ENCODE measurements around the gene HNRNPA1. TPM values are rescaled to one million over a fixed set of nuclear protein-coding genes. Genes with fewer than 3 reads are reported as not detected.

HNRNPA1 gene
- total and polyA plus RNA-seq, 9 of the 15 experiments (the other 6 are each of a cell fraction or from before 2014, with no cell fraction given): 1,166 to 2,703 (median 1,815) TPM

DNA sequence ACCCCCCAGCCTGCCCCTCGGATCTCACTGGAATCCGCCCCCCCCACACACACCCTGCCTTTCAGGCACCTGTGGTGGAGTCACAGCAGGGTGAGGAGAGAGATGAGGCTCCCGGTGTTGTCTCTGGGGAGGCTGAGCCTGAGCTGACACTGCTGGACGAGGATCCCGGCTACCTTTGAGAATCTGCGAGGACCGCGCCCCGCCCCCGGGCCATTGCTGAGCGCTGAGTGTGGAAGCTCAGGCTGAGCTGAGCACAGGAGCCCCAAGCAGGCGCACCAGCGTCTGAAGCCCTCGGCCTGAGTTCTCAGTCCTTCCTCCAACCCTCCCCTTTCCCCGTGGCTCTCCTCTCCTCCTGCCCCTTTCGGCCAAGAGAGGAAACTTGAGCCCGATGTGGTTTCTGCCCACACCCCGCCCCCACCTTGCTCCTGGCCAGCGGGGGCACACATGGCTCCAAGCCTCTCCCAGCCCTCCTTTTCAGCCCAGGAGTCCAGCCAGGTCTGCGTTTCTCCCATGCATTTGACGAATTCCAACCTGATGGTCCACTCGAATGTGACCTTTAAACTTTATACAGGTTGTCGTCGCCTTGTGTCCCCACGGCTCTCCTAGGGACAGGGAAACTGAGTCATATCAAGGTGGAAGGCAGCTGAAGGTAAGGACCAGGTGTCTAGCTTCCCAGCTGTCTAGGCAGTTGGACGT, 20.4 kb downstream of the HNRNPA1 start, which contains the start of gene NFE2 (continued):
- peak; percentile 62; the same call in 1 of the 2 replicates for TF ChIP-seq ARID1B (IDR thresholded peaks at IDR 0.05)
- TF ChIP-seq, protein P1, sequence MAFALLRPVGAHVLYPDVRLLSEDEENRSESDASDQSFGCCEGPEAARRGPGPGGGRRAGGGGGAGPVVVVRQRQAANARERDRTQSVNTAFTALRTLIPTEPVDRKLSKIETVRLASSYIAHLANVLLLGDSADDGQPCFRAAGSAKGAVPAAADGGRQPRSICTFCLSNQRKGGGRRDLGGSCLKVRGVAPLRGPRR (CRISPR knock-in tag; IDR thresholded peaks at IDR 0.05): no peak
- no peak for TF ChIP-seq ZNF212 (CRISPR knock-in tag; IDR thresholded peaks at IDR 0.05)
- TF ChIP-seq NFRKB (IDR thresholded peaks at IDR 0.05; ENCODE audit: low read depth): peak; percentile 95
- TF ChIP-seq ZNF239 (CRISPR knock-in tag; IDR thresholded peaks at IDR 0.05): no peak
- TF ChIP-seq MBD2 (IDR thresholded peaks at IDR 0.05; ENCODE audit: borderline replicate concordance, low read depth): peak; percentile 63; the same call in 1 of the 2 replicates
- TF ChIP-seq STAT5B (CRISPR knock-in tag; IDR thresholded peaks at IDR 0.05): no peak
- TF ChIP-seq CBX3 (IDR thresholded peaks at IDR 0.05; ENCODE audit: borderline replicate concordance in 1 of 2, low read length in 2 of 2): peak in 1 of 2 experiments; percentile 86; a peak in 2 of 3 replicates
- TF ChIP-seq BRCA1 (IDR thresholded peaks at IDR 0.05): no peak
- TF ChIP-seq BRCA1 (CRISPR knock-in tag; IDR thresholded peaks at IDR 0.05): no peak
- no peak for TF ChIP-seq ZNF41 (CRISPR knock-in tag; conservative IDR thresholded peaks at IDR 0.05)
- TF ChIP-seq, protein P2, sequence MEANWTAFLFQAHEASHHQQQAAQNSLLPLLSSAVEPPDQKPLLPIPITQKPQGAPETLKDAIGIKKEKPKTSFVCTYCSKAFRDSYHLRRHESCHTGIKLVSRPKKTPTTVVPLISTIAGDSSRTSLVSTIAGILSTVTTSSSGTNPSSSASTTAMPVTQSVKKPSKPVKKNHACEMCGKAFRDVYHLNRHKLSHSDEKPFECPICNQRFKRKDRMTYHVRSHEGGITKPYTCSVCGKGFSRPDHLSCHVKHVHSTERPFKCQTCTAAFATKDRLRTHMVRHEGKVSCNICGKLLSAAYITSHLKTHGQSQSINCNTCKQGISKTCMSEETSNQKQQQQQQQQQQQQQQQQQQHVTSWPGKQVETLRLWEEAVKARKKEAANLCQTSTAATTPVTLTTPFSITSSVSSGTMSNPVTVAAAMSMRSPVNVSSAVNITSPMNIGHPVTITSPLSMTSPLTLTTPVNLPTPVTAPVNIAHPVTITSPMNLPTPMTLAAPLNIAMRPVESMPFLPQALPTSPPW (CRISPR knock-in tag; IDR thresholded peaks at IDR 0.05): peak; percentile 92
- TF ChIP-seq U2AF1 (optimal IDR thresholded peaks at IDR 0.05; ENCODE audit: low read depth, low read length): no peak
- TF ChIP-seq MYC (IDR thresholded peaks at IDR 0.05; ENCODE audit: low read depth, low read length): peak; percentile 81
- no peak for TF ChIP-seq MYC (CRISPR knock-in tag; IDR thresholded peaks at IDR 0.05; ENCODE audit: borderline replicate concordance, low read depth)
- no peak for TF ChIP-seq ZNF253 (CRISPR knock-in tag; conservative IDR thresholded peaks at IDR 0.05)
- TF ChIP-seq, protein P3, sequence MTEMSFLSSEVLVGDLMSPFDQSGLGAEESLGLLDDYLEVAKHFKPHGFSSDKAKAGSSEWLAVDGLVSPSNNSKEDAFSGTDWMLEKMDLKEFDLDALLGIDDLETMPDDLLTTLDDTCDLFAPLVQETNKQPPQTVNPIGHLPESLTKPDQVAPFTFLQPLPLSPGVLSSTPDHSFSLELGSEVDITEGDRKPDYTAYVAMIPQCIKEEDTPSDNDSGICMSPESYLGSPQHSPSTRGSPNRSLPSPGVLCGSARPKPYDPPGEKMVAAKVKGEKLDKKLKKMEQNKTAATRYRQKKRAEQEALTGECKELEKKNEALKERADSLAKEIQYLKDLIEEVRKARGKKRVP (CRISPR knock-in tag; IDR thresholded peaks at IDR 0.05): no peak
- TF ChIP-seq, protein P4, sequence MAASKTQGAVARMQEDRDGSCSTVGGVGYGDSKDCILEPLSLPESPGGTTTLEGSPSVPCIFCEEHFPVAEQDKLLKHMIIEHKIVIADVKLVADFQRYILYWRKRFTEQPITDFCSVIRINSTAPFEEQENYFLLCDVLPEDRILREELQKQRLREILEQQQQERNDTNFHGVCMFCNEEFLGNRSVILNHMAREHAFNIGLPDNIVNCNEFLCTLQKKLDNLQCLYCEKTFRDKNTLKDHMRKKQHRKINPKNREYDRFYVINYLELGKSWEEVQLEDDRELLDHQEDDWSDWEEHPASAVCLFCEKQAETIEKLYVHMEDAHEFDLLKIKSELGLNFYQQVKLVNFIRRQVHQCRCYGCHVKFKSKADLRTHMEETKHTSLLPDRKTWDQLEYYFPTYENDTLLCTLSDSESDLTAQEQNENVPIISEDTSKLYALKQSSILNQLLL (CRISPR knock-in tag; IDR thresholded peaks at IDR 0.05; ENCODE audit: borderline replicate concordance): no peak
- TF ChIP-seq, protein P5, sequence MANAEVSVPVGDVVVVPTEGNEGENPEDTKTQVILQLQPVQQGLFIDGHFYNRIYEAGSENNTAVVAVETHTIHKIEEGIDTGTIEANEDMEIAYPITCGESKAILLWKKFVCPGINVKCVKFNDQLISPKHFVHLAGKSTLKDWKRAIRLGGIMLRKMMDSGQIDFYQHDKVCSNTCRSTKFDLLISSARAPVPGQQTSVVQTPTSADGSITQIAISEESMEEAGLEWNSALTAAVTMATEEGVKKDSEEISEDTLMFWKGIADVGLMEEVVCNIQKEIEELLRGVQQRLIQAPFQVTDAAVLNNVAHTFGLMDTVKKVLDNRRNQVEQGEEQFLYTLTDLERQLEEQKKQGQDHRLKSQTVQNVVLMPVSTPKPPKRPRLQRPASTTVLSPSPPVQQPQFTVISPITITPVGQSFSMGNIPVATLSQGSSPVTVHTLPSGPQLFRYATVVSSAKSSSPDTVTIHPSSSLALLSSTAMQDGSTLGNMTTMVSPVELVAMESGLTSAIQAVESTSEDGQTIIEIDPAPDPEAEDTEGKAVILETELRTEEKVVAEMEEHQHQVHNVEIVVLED (CRISPR knock-in tag; IDR thresholded peaks at IDR 0.05): no peak
- TF ChIP-seq COPS2 (conservative IDR thresholded peaks at IDR 0.05): no peak
- TF ChIP-seq, protein P6, sequence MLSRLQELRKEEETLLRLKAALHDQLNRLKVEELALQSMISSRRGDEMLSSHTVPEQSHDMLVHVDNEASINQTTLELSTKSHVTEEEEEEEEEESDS (CRISPR knock-in tag; IDR thresholded peaks at IDR 0.05): no peak
- TF ChIP-seq CBFA2T2 (conservative IDR thresholded peaks at IDR 0.05): no peak
- TF ChIP-seq GABPA (tag; conservative IDR thresholded peaks at IDR 0.05; ENCODE audit: low read depth): no peak
- 0 out of 2 replicates have a peak, but pooled peaks have one; percentile 3 for TF ChIP-seq TAL1 (IDR thresholded peaks at IDR 0.05)

Data from K562 (cell line).